Mesothelial cell of epicardium (in vitro differentiated cells): ENCODE results near the gene FIBCD1. TPM values are rescaled to one million over a fixed set of nuclear protein-coding genes. Genes with fewer than 3 reads are reported as not detected.
A peak's percentile ranks its signal among the peaks of the same experiment; 100 is the strongest.

Experiments used
- DNase-seq, 2 experiments: peaks; one replicate each; pipeline ENCODE4 v3.0.0; 2021; ENCODE audit warnings: low spot score in 2 of 2; ENCODE audit not compliant: unreplicated experiment in 2 of 2
- H3K27ac Mint-ChIP-seq: 2 replicates; pipeline ENCODE4 v1.8.0; 2021; ENCODE audit warnings: mixed read lengths
- H3K27me3 Mint-ChIP-seq: 2 replicates; pipeline ENCODE4 v1.8.0; 2021; ENCODE audit warnings: low read depth, mixed read lengths
- H3K36me3 Mint-ChIP-seq: 2 replicates; pipeline ENCODE4 v1.8.0; 2021; ENCODE audit warnings: mixed read lengths
- H3K4me1 Mint-ChIP-seq: 2 replicates; pipeline ENCODE4 v1.8.0; 2021; ENCODE audit warnings: mixed read lengths
- H3K4me3 Mint-ChIP-seq: 2 replicates; pipeline ENCODE4 v1.8.0; 2021; ENCODE audit warnings: mild to moderate bottlenecking, moderate library complexity, mixed read lengths
- H3K9me3 Mint-ChIP-seq: 2 replicates; pipeline ENCODE4 v1.8.0; 2021; ENCODE audit warnings: mixed read lengths
- CTCF ChIP-seq: fragments of 200-600 bp; sonication (generic); IDR thresholded peaks from one replicate; pipeline ENCODE4 v1.5.0; 2021; ENCODE audit warnings: antibody characterized with exemption; ENCODE audit not compliant: unreplicated experiment
- total RNA-seq: library from RNA; stranded (reverse); gene quantifications from 3 replicates; pipeline ENCODE4 v1.2.1, GENCODE V29; 2021

The FIBCD1 gene
- total RNA-seq, 1 donor from 2014 or later: 2.2 TPM

GRCh38 chr9:130872093-130872492, 67.0 kb downstream of the FIBCD1 start:
- H3K4me3 Mint-ChIP-seq: no peak overlapping the region
- DNase-seq: no peak
- no peaks in the 10 kb centered on the region for H3K9me3 Mint-ChIP-seq
- H3K4me1 Mint-ChIP-seq: peaks cover 14% of the 10 kb centered on the region
- H3K27me3 Mint-ChIP-seq: no peaks in the 10 kb centered on the region
- H3K36me3 Mint-ChIP-seq: peaks cover 42% of the 10 kb centered on the region
- no peak for TF ChIP-seq CTCF
- H3K27ac Mint-ChIP-seq: no peak overlapping the region

GRCh38 chr9:130871395-130872062, 67.5 kb downstream of the FIBCD1 start:
- Mint-ChIP-seq H3K27ac (no peak overlapping the region), H3K27me3 (no peaks in the 10 kb centered on the region), H3K4me1 (peaks cover 14% of the 10 kb centered on the region), H3K9me3 (no peaks in the 10 kb centered on the region), H3K36me3 (peaks cover 41% of the 10 kb centered on the region), H3K4me3 (no peak overlapping the region)
- no peak for TF ChIP-seq CTCF
- DNase-seq: no peak

GRCh38 chr9:130870491-130871381, 68.3 kb downstream of the FIBCD1 start:
- H3K4me3 Mint-ChIP-seq: no peak overlapping the region

GRCh38 chr9:130869250-130869649, 69.8 kb downstream of the FIBCD1 start:
- H3K4me3 Mint-ChIP-seq: no peak overlapping the region
- H3K9me3 Mint-ChIP-seq: no peaks in the 10 kb centered on the region
- peak overlapping the region; percentile 71 for H3K27ac Mint-ChIP-seq
- peaks cover 34% of the 10 kb centered on the region for H3K36me3 Mint-ChIP-seq
- H3K27me3 Mint-ChIP-seq: no peaks in the 10 kb centered on the region
- peaks cover 14% of the 10 kb centered on the region for H3K4me1 Mint-ChIP-seq
- TF ChIP-seq CTCF: no peak
- DNase-seq: no peak

More at GRCh38 chr9:130870491-130871381, 68.3 kb downstream of the FIBCD1 start:
- peaks cover 41% of the 10 kb centered on the region for H3K36me3 Mint-ChIP-seq
- no peak for DNase-seq
- no peak overlapping the region for H3K27ac Mint-ChIP-seq
- H3K4me1 Mint-ChIP-seq: peaks cover 14% of the 10 kb centered on the region
- no peak for TF ChIP-seq CTCF
- no peaks in the 10 kb centered on the region for H3K9me3 Mint-ChIP-seq
- no peaks in the 10 kb centered on the region for H3K27me3 Mint-ChIP-seq

- Mint-ChIP-seq H3K4me3 (no peak overlapping the region), H3K27me3 (no peaks in the 10 kb centered on the region), H3K9me3 (no peaks in the 10 kb centered on the region), H3K4me1 (peaks cover 17% of the 10 kb centered on the region), H3K36me3 (peaks cover 29% of the 10 kb centered on the region), H3K27ac (peak overlapping the region; percentile 84)
- no peak for TF ChIP-seq CTCF
- no peak for DNase-seq
Observed at GRCh38 chr9:130868230-130868629, 70.8 kb downstream of the FIBCD1 start.
